HUES6 (cell line): ENCODE results near the gene PSD4.

Source experiments
- H3K27ac ChIP-seq: 2 replicates; pipeline ENCODE4 v1.7.0; 2013; ENCODE audit warnings: low read depth, mild to moderate bottlenecking, low read length, inconsistent platforms
- H3K27me3 ChIP-seq: 2 replicates; pipeline ENCODE4 v1.6.1; 2013; ENCODE audit warnings: low read length; ENCODE audit not compliant: control insufficient read depth, insufficient read depth
- H3K36me3 ChIP-seq: 2 replicates; pipeline ENCODE4 v1.6.1; 2013; ENCODE audit warnings: low read length; ENCODE audit not compliant: control insufficient read depth, insufficient read depth
- H3K4me1 ChIP-seq: 2 replicates; pipeline ENCODE4 v1.6.1; 2013; ENCODE audit warnings: low read length; ENCODE audit not compliant: control insufficient read depth, insufficient read depth
- H3K4me3 ChIP-seq: 2 replicates; pipeline ENCODE4 v1.5.1; 2013; ENCODE audit warnings: low read depth, low read length
- H3K9ac ChIP-seq: one replicate; pipeline ENCODE4 v1.6.1; 2013; ENCODE audit warnings: mild to moderate bottlenecking, low read length
- H3K9me3 ChIP-seq: 2 replicates; pipeline ENCODE4 v1.6.1; 2013; ENCODE audit warnings: low read depth, low read length; ENCODE audit not compliant: control insufficient read depth, insufficient read depth

Gene PSD4

DNA sequence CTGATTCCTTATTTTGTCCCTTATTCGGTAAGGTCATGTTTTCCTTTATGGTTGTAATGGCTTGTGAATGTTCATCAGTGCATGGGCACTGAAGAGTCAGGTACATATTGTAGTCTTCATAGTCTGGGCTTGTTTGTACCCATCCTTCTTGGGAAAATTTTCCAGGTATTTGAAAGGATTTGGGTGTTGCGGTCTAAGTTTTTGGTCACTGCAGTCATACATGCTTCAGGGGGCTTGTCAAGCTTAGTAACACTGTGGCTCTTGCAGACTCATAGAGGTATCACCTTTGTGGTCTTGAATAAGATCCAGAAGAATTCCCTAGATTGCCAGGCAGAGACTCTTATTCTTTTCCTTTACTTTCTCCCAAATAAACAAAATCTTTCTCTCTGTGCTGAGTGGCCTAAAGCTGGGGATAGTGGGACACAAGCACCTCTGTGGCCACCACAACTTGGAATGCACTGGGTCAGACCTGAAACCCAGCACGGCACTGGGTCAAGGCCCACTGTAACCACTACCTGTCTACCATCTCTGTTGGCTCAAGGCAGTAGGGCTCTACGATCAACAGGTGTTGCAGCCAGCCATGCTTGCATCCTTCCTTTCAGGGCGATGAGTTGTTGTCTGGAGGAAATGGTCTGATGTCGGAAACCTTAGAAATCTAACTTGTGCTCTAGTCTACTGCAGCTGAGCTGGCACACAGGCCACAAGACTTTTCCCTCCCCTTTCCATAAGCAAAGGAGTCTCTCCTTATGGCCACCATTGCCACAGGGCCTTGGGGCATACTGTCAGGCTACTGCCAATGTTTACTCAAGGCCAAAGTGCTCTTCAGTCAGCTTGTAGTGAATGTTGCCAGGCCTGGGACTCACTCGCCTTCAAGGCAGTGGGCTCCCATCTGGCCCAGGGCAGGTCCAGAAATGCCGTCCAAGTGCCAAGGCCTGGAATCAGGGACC lies 24.9 kb upstream of the PSD4 start:
- Histone ChIP-seq H3K27me3 (no peaks in the 10 kb centered on the region), H3K9ac (no peak overlapping the region), H3K4me1 (no peaks in the 10 kb centered on the region), H3K27ac (no peak overlapping the region), H3K36me3 (no peaks in the 10 kb centered on the region), H3K4me3 (no peak overlapping the region), H3K9me3 (no peaks in the 10 kb centered on the region)

DNA sequence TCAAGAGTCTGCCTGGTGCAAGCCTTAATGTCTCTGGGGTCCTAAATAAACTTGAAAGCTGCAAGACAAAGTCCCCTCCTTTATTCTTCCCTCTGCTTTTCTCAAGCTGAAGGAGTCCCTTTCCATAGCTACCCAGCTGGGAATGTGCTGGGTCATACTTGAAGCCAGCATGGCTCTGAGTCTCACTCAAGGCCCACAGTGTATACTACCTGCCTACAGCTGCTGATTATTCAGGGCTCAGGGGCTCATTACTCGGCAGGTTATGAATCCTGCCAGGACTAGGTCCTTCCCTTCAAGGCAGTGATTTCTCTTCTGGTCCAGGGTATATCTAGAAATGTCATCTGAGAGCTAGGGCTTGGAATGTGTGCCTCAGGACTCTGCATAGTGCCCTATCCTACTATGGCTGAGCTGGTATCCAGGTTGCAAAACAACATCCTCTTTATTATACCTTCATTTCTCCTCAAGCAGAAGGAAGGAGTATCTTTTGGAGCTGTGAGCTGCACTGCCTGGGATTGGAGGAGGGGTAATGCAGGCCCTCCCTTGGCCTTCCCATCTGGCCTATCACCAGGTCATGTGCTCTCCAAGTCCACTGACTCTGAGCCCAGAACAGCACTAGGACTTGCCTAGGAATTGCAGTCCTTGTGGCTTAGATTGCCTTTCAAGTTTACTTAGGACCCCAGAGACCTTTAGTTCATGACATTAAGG lies 24.1 kb upstream of the PSD4 start:
- Histone ChIP-seq H3K27ac (no peak overlapping the region), H3K9ac (no peak overlapping the region), H3K9me3 (no peaks in the 10 kb centered on the region), H3K4me1 (no peaks in the 10 kb centered on the region), H3K27me3 (no peaks in the 10 kb centered on the region), H3K4me3 (no peak overlapping the region), H3K36me3 (no peaks in the 10 kb centered on the region)

DNA sequence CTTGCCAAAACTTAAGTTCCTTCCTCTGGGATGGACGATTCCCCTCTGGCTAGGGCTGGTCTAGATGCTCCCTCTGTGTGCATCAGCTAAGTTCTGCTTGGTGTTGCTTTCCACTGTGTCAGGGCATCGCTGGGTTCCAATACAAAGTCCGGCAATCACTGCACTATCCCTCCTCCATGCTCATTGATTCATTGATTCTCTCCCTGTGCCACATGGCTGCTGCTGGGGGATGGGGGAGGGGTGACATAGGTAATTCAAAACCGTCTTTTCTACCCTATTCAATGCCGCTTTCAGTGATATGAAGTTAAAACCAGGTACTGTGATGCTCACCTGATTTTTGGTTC lies 23.5 kb upstream of the PSD4 start:
- H3K4me1 ChIP-seq, result no peaks in the 10 kb centered on the region
- H3K4me3 ChIP-seq, result no peak overlapping the region
- no peak overlapping the region for H3K9ac ChIP-seq
- H3K27me3 ChIP-seq, result no peaks in the 10 kb centered on the region
- H3K27ac ChIP-seq, result no peak overlapping the region
- H3K9me3 ChIP-seq, result no peaks in the 10 kb centered on the region
- no peaks in the 10 kb centered on the region for H3K36me3 ChIP-seq

- Histone ChIP-seq H3K27ac (no peak overlapping the region), H3K4me1 (peaks cover 19% of the 10 kb centered on the region), H3K4me3 (no peak overlapping the region), H3K9me3 (no peaks in the 10 kb centered on the region), H3K27me3 (peaks cover 32% of the 10 kb centered on the region), H3K9ac (no peak overlapping the region), H3K36me3 (no peaks in the 10 kb centered on the region)
Observed at GRCh38 chr2:113155331-113155730, 18.4 kb upstream of the PSD4 start.

- no peaks in the 10 kb centered on the region for H3K36me3 ChIP-seq
- peak overlapping the region; percentile 47 for H3K4me3 ChIP-seq
- H3K9me3 ChIP-seq, result no peaks in the 10 kb centered on the region
- H3K4me1 ChIP-seq, result peaks cover 19% of the 10 kb centered on the region
- no peak overlapping the region for H3K9ac ChIP-seq
- peaks cover 32% of the 10 kb centered on the region for H3K27me3 ChIP-seq
- H3K27ac ChIP-seq, result no peak overlapping the region
Observed at GRCh38 chr2:113156278-113157117, 17.3 kb upstream of the PSD4 start.

- Histone ChIP-seq H3K9ac (peak overlapping the region; percentile 67), H3K4me1 (peaks cover 19% of the 10 kb centered on the region), H3K27me3 (peaks cover 32% of the 10 kb centered on the region), H3K4me3 (peak overlapping the region; percentile 69), H3K36me3 (no peaks in the 10 kb centered on the region), H3K9me3 (no peaks in the 10 kb centered on the region), H3K27ac (no peak overlapping the region)
Observed at GRCh38 chr2:113157118-113157896, 16.5 kb upstream of the PSD4 start.

GRCh38 chr2:113157897-113158753 lies 15.6 kb upstream of the PSD4 start:
- Histone ChIP-seq H3K27me3 (peaks cover 32% of the 10 kb centered on the region), H3K27ac (no peak overlapping the region), H3K36me3 (no peaks in the 10 kb centered on the region), H3K4me3 (peak overlapping the region; percentile 69), H3K9me3 (no peaks in the 10 kb centered on the region), H3K4me1 (peaks cover 19% of the 10 kb centered on the region), H3K9ac (no peak overlapping the region)

DNA sequence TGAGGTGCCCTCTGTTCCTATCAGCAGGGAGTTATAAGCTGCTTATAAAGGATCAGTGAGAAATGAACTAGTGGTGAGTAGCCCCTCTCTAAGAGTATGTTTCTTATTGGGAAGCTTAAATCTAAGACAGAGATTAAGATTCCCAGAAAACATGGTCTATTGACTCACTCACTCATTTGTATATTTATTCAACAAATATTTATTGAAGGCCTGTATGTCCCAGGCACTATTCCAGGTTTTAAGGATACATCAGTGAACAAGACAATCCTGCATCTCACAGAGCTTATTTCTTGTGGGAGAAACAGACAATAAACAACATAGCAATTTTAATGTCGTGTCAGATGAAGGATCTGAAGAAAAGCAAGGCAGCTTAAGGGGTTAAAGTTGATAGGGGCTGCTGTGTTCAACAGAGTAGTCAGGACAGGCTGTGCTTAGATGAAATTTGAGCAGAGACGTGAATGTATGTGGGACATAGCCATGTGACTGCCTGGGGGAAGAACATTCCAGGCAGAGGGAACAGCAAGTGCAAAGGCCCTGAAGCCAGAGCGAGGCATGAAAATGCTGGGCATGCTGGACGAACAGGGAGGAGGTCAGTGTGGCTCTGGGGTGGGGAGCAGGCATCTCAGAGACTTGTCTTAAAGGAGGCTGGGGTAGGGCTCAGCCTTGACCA lies 14.8 kb upstream of the PSD4 start:
- H3K27me3 ChIP-seq, result peaks cover 32% of the 10 kb centered on the region
- no peaks in the 10 kb centered on the region for H3K9me3 ChIP-seq
- H3K36me3 ChIP-seq, result no peaks in the 10 kb centered on the region
- H3K27ac ChIP-seq, result no peak overlapping the region
- no peak overlapping the region for H3K9ac ChIP-seq
- H3K4me1 ChIP-seq, result peaks cover 19% of the 10 kb centered on the region
- H3K4me3 ChIP-seq, result no peak overlapping the region

DNA sequence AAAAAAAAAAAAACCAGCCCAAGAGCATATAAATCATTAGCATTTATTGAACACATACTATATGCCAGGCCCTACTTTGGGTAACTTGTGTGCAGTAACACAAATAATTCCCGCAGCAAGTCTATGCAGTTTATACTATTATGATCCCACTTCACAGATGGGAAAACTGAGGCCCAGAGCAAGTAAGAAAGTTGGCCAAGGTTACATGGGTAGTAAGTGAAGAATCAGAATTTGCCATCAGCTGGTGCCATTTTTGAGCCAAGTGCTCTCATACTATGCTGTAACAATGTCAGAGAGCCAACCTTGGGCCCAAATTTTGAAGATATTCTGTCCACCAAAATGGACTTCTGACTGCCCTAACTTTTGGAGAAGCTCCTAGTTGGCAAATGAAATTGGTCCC lies 13.5 kb upstream of the PSD4 start:
- peaks cover 21% of the 10 kb centered on the region for H3K4me1 ChIP-seq
- H3K27ac ChIP-seq, result no peak overlapping the region
- H3K9me3 ChIP-seq, result no peaks in the 10 kb centered on the region
- no peaks in the 10 kb centered on the region for H3K36me3 ChIP-seq
- H3K9ac ChIP-seq, result no peak overlapping the region
- H3K4me3 ChIP-seq, result no peak overlapping the region
- peaks cover 32% of the 10 kb centered on the region for H3K27me3 ChIP-seq
